B cell (primary cell): ENCODE results near the gene RARRES1. TPM values are rescaled to one million over a fixed set of nuclear protein-coding genes. Genes with fewer than 3 reads are reported as not detected.

Experiments
- ATAC-seq: fragments of 200-7000 bp; cut with Tn5 transposase; one replicate; pipeline ENCODE4 v1.10.0; 2021; ENCODE audit warnings: low read depth, mild to moderate bottlenecking, moderate number of reproducible peaks, moderate library complexity
- CTCF ChIA-PET: fragments of 350-600 bp; sonication (Branson Sonifier 250); formaldehyde crosslinking; loops from one replicate; lab custom pipeline; 2021; ENCODE audit warnings: antibody characterized with exemption, inconsistent platforms; lab: Charles Lee
- POLR2A ChIA-PET: fragments of 350-600 bp; sonication (Branson Sonifier 250); formaldehyde crosslinking; loops from one replicate; lab custom pipeline; 2021; ENCODE audit warnings: antibody characterized with exemption; lab: Charles Lee
- DNase-seq: peaks from one replicate; pipeline ENCODE4 v3.0.0; 2013
- H2AFZ ChIP-seq: 2 replicates; pipeline ENCODE4 v1.6.1; 2012; ENCODE audit warnings: mild to moderate bottlenecking, low read depth, low read length; ENCODE audit not compliant: insufficient read depth, poor library complexity, severe bottlenecking
- H3K27ac ChIP-seq, 2 donors: 1 replicate in 1 of 2; 2 replicates in 1 of 2; pipeline ENCODE4 v1.5.1; 2012 to 2013; ENCODE audit warnings: low read length in 2 of 2, mild to moderate bottlenecking in 2 of 2, moderate library complexity in 1 of 2
- H3K27me3 ChIP-seq, 4 experiments: fragments of 200-600 bp in 1 of 4; sonication (generic) in 1 of 4; replicated peaks in 1 of 4; 1 replicate in 2 of 4; 2 replicates in 2 of 4; pipeline versions ENCODE4 v1.6.1 to v1.7.0; 2013 to 2016; ENCODE audit warnings: low read length in 3 of 4, mild to moderate bottlenecking in 2 of 4, mixed read lengths in 1 of 4, moderate library complexity in 1 of 4; ENCODE audit not compliant: insufficient read depth in 4 of 4, control insufficient read depth in 3 of 4; ENCODE audit errors: control extremely low read depth in 1 of 4
- H3K36me3 ChIP-seq, 2 experiments: replicated peaks in 1 of 2; 1 replicate in 1 of 2; 2 replicates in 1 of 2; pipeline versions ENCODE4 v1.6.1 to v1.7.1; 2013; ENCODE audit warnings: low read length in 1 of 2; ENCODE audit not compliant: insufficient read depth in 2 of 2, control insufficient read depth in 1 of 2; ENCODE audit errors: control extremely low read depth in 1 of 2, extremely low read depth in 1 of 2
- H3K4me1 ChIP-seq, 2 donors: fragments of 200-600 bp in 1 of 2; sonication (generic) in 1 of 2; 1 replicate in 1 of 2; 2 replicates in 1 of 2; pipeline versions ENCODE4 v1.5.1 to v1.6.1; 2013 to 2017; ENCODE audit warnings: low read length in 2 of 2; ENCODE audit not compliant: control insufficient read depth in 2 of 2, insufficient read depth in 2 of 2
- H3K4me2 ChIP-seq: replicated peaks from 2 replicates; pipeline ENCODE3; 2012; ENCODE audit warnings: mild to moderate bottlenecking, low read depth, low read length; ENCODE audit not compliant: poor library complexity, severe bottlenecking
- H3K4me3 ChIP-seq, 5 experiments: fragments of 200-600 bp in 1 of 5; sonication (generic) in 1 of 5; 1 replicate in 3 of 5; 2 replicates in 2 of 5; pipeline versions ENCODE4 v1.5.1 to v1.7.0; 2011 to 2016; ENCODE audit warnings: low read length in 4 of 5, mild to moderate bottlenecking in 4 of 5, low read depth in 2 of 5, control low read depth in 1 of 5, moderate library complexity in 1 of 5; ENCODE audit not compliant: insufficient read depth in 1 of 5; ENCODE audit errors: control extremely low read depth in 1 of 5, extremely low read depth in 1 of 5
- H3K79me2 ChIP-seq: fragments of 200-600 bp; sonication (generic); one replicate; pipeline ENCODE4 v1.6.0; 2016; ENCODE audit warnings: low read length; ENCODE audit not compliant: control insufficient read depth, insufficient read depth
- H3K9ac ChIP-seq: fragments of 200-600 bp; sonication (generic); 2 replicates; pipeline ENCODE4 v1.6.1; 2017; ENCODE audit warnings: mild to moderate bottlenecking, low read length, moderate library complexity
- H3K9me3 ChIP-seq, 3 donors: one replicate each; pipeline versions ENCODE4 v1.6.1 to v1.7.1; 2013; ENCODE audit warnings: low read length in 2 of 3; ENCODE audit not compliant: control insufficient read depth in 2 of 3, insufficient read depth in 1 of 3; ENCODE audit errors: control extremely low read depth in 1 of 3
- H4K20me1 ChIP-seq: 2 replicates; pipeline ENCODE4 v1.6.0; 2012; ENCODE audit warnings: mild to moderate bottlenecking, low read length; ENCODE audit not compliant: insufficient read depth, control insufficient read depth, poor library complexity, severe bottlenecking
- H3K27ac Mint-ChIP-seq: one replicate; pipeline ENCODE4 v1.8.0; 2021; ENCODE audit warnings: mixed read lengths
- H3K27me3 Mint-ChIP-seq: one replicate; pipeline ENCODE4 v1.8.0; 2021; ENCODE audit warnings: mixed read lengths
- H3K4me1 Mint-ChIP-seq: one replicate; pipeline ENCODE4 v1.8.0; 2021; ENCODE audit warnings: mixed read lengths
- H3K4me3 Mint-ChIP-seq: one replicate; pipeline ENCODE4 v1.8.0; 2021; ENCODE audit warnings: mixed read lengths
- H3K9me3 Mint-ChIP-seq: one replicate; pipeline ENCODE4 v1.8.0; 2022; ENCODE audit warnings: mixed read lengths; ENCODE audit not compliant: insufficient read depth
- EZH2 ChIP-seq: IDR thresholded peaks from 2 replicates; pipeline ENCODE4 v1.6.1; 2012; ENCODE audit warnings: borderline replicate concordance, low read depth, mild to moderate bottlenecking, moderate library complexity, low read length; ENCODE audit not compliant: insufficient read depth, poor library complexity, severe bottlenecking
- WGBS: methylation state at CpG from one replicate; pipeline ENCODE4 v1.1.5; 2013; ENCODE audit warnings: missing lambda C conversion rate; ENCODE audit not compliant: insufficient coverage; 5-methylcytosine and 5-hydroxymethylcytosine counted together
- intact Hi-C: fragments of 100-400 bp; cut with micrococcal nuclease; formaldehyde crosslinking; loops from one replicate; pipeline ENCODE4 v1.10.0; 2022
- polyA plus RNA-seq: library from polyadenylated mRNA; depleted of rRNA; stranded (reverse); fragments of >200 nt; gene quantifications from 2 replicates; pipeline ENCODE4 v1.2.3, GENCODE V29; 2012
- total RNA-seq, 2 donors: library from RNA; stranded (reverse); fragments of 120-200 nt in 1 of 2; gene quantifications; 1 replicate in 1 of 2; 2 replicates in 1 of 2; pipeline versions ENCODE4 v1.2.3 to v1.2.4, GENCODE V29; 2013 to 2022
- TF ChIP-seq, protein P1 (sequence below): fragments of 200-600 bp; IDR thresholded peaks from one replicate; pipeline ENCODE4 v1.8.0; 2022; ENCODE audit warnings: antibody characterized with exemption, mild to moderate bottlenecking

The RARRES1 gene
- total and polyA plus RNA-seq, 2 donors (not counting 1 experiment from before 2014, with no cell fraction given) = not detected

DNA sequence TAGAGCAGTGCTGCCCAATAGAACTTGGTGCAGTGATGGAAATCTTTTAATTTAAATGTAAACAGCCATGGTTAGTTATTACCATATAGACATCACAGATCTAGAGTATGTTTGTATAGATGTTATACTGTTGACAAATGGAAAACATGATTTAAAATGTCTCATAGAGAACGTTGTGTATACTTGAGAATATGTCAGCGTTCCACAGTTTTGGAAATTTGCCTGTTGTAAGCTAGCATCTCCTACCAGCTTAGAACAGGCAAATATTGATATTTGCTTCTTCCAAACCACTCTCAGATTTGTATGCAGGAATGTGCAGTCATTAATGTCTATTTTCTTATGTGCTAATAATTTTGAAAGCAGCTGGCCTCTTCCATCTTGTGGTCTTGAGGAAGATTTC lies 51.4 kb downstream of the RARRES1 start:
- TF ChIP-seq EZH2 = no peak
- TF ChIP-seq, protein P1, sequence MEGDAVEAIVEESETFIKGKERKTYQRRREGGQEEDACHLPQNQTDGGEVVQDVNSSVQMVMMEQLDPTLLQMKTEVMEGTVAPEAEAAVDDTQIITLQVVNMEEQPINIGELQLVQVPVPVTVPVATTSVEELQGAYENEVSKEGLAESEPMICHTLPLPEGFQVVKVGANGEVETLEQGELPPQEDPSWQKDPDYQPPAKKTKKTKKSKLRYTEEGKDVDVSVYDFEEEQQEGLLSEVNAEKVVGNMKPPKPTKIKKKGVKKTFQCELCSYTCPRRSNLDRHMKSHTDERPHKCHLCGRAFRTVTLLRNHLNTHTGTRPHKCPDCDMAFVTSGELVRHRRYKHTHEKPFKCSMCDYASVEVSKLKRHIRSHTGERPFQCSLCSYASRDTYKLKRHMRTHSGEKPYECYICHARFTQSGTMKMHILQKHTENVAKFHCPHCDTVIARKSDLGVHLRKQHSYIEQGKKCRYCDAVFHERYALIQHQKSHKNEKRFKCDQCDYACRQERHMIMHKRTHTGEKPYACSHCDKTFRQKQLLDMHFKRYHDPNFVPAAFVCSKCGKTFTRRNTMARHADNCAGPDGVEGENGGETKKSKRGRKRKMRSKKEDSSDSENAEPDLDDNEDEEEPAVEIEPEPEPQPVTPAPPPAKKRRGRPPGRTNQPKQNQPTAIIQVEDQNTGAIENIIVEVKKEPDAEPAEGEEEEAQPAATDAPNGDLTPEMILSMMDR = no peak
- H3K4me3 ChIP-seq = no peak overlapping the region
- H2AFZ ChIP-seq = no peak overlapping the region
- no peaks in the 10 kb centered on the region for H3K9me3 ChIP-seq
- ATAC-seq = no peak
- no peaks in the 10 kb centered on the region for H3K9me3 Mint-ChIP-seq
- H3K27ac ChIP-seq = no peak overlapping the region
- no CpG with 5 or more reads among the region's 2 CpGs for WGBS
- H3K4me1 Mint-ChIP-seq = no peaks in the 10 kb centered on the region
- intact Hi-C loops = no loop called here
- H3K4me2 ChIP-seq = no peak overlapping the region
- H4K20me1 ChIP-seq = no peaks in the 10 kb centered on the region
- H3K9ac ChIP-seq = no peak overlapping the region
- DNase-seq = no peak
- ChIA-PET CTCF (no interaction called here), POLR2A (no interaction called here)
- H3K36me3 ChIP-seq = peaks cover 6 to 13% of the 10 kb centered on the region in 2 experiments
- no peaks in the 10 kb centered on the region for H3K79me2 ChIP-seq
- no peak overlapping the region for H3K4me3 Mint-ChIP-seq
- no peak overlapping the region for H3K27ac Mint-ChIP-seq
- H3K4me1 ChIP-seq = no peaks in the 10 kb centered on the region
- H3K27me3 Mint-ChIP-seq = no peaks in the 10 kb centered on the region
- no peaks in the 10 kb centered on the region for H3K27me3 ChIP-seq

GRCh38 chr3:158679547-158680000 lies 52.7 kb downstream of the RARRES1 start:
- intact Hi-C loops = no loop called here
- H4K20me1 ChIP-seq = no peaks in the 10 kb centered on the region
- no peaks in the 10 kb centered on the region for H3K9me3 Mint-ChIP-seq
- no peak overlapping the region for H3K9ac ChIP-seq
- H3K79me2 ChIP-seq = no peaks in the 10 kb centered on the region
- CTCF ChIA-PET = interaction anchor here (2.6 kb wide), 1 partner anchor 19 kb away, joined by 10 read pairs; no protein-coding TSS in a partner anchor
- TF ChIP-seq, protein P1 = no peak
- TF ChIP-seq EZH2 = no peak
- no peak overlapping the region for H3K4me3 Mint-ChIP-seq
- WGBS = no CpG with 5 or more reads among the region's 1 CpG
- no peaks in the 10 kb centered on the region for H3K4me1 Mint-ChIP-seq
- ATAC-seq (no peak), DNase-seq (no peak)
- H3K4me1 ChIP-seq = no peaks in the 10 kb centered on the region
- H3K27ac Mint-ChIP-seq = no peak overlapping the region
- POLR2A ChIA-PET = no interaction called here
- no peaks in the 10 kb centered on the region for H3K27me3 Mint-ChIP-seq
- no peaks in the 10 kb centered on the region for H3K9me3 ChIP-seq
- H3K4me2 ChIP-seq = no peak overlapping the region
- H3K27ac ChIP-seq = no peak overlapping the region
- no peak overlapping the region for H3K4me3 ChIP-seq
- H3K27me3 ChIP-seq = no peaks in the 10 kb centered on the region
- peaks cover 6 to 9% of the 10 kb centered on the region in 2 experiments for H3K36me3 ChIP-seq
- H2AFZ ChIP-seq = no peak overlapping the region
